ENCODE data around the gene CIRBP. TPM values are rescaled to one million over a fixed set of nuclear protein-coding genes. Genes with fewer than 3 reads are reported as not detected.

Gene CIRBP
- total RNA-seq, 1 experiment from 2014 or later: 318 TPM

GRCh38 chr19:1268226-1269064, 687 bp upstream of the CIRBP start:
- no peak for DNase-seq (ENCODE audit: low read depth in 1 of 2, low spot score in 2 of 2)
- H3K9me3 ChIP-seq (replicated peaks): no peaks in the 10 kb centered on the region
- H3K4me1 ChIP-seq (replicated peaks): peaks cover 56% of the 10 kb centered on the region
- no peak overlapping the region for H3K27ac ChIP-seq
- H3K4me3 ChIP-seq: no peak overlapping the region; the same call in 1 of the 2 replicates
- H3K36me3 ChIP-seq: peaks cover 43% of the 10 kb centered on the region
- no peaks in the 10 kb centered on the region for H3K27me3 ChIP-seq (replicated peaks)

GRCh38 chr19:1269478-1270212, 513 bp downstream of the CIRBP start:
- no peaks in the 10 kb centered on the region for H3K9me3 ChIP-seq (replicated peaks)
- peaks cover 55% of the 10 kb centered on the region for H3K36me3 ChIP-seq
- H3K27ac ChIP-seq: peak overlapping the region; percentile 84
- H3K27me3 ChIP-seq (replicated peaks): no peaks in the 10 kb centered on the region
- peak overlapping the region; percentile 82 for H3K4me3 ChIP-seq
- DNase-seq (ENCODE audit: low read depth in 1 of 2, low spot score in 2 of 2): peak; percentile 91 to 93
- peaks cover 56% of the 10 kb centered on the region for H3K4me1 ChIP-seq (replicated peaks)

- peaks cover 3% of the 10 kb centered on the region; the same call in 1 of the 2 replicates for H3K9me3 ChIP-seq (replicated peaks)
- H3K27me3 ChIP-seq (replicated peaks): no peaks in the 10 kb centered on the region
- H3K4me1 ChIP-seq (replicated peaks): peaks cover 56% of the 10 kb centered on the region
- DNase-seq (ENCODE audit: low read depth in 1 of 2, low spot score in 2 of 2): no peak
- H3K27ac ChIP-seq: peak overlapping the region; percentile 84
- H3K36me3 ChIP-seq: peaks cover 62% of the 10 kb centered on the region
- peak overlapping the region; percentile 82 for H3K4me3 ChIP-seq
Observed at GRCh38 chr19:1270213-1270853, 1.2 kb downstream of the CIRBP start.

- Histone ChIP-seq H3K36me3 (peaks cover 66% of the 10 kb centered on the region), H3K4me3 (no peak overlapping the region), H3K4me1 (replicated peaks) (peaks cover 56% of the 10 kb centered on the region), H3K9me3 (replicated peaks) (peaks cover 5% of the 10 kb centered on the region; the same call in 1 of the 2 replicates), H3K27ac (no peak overlapping the region), H3K27me3 (replicated peaks) (no peaks in the 10 kb centered on the region)
- DNase-seq (ENCODE audit: low read depth in 1 of 2, low spot score in 2 of 2): no peak
Observed at GRCh38 chr19:1270854-1271527, 1.9 kb downstream of the CIRBP start.

- no peak for DNase-seq (ENCODE audit: low read depth in 1 of 2, low spot score in 2 of 2)
- peaks cover 56% of the 10 kb centered on the region for H3K4me1 ChIP-seq (replicated peaks)
- peaks cover 69% of the 10 kb centered on the region for H3K36me3 ChIP-seq
- H3K9me3 ChIP-seq (replicated peaks): peaks cover 5% of the 10 kb centered on the region; the same call in 1 of the 2 replicates
- no peaks in the 10 kb centered on the region for H3K27me3 ChIP-seq (replicated peaks)
- H3K27ac ChIP-seq: no peak overlapping the region
- no peak overlapping the region for H3K4me3 ChIP-seq
Observed at GRCh38 chr19:1271528-1272422, 2.6 kb downstream of the CIRBP start.

- DNase-seq (ENCODE audit: low read depth in 1 of 2, low spot score in 2 of 2): no peak
- Histone ChIP-seq H3K36me3 (peaks cover 76% of the 10 kb centered on the region), H3K27ac (no peak overlapping the region), H3K4me1 (replicated peaks) (peaks cover 51% of the 10 kb centered on the region), H3K4me3 (no peak overlapping the region), H3K9me3 (replicated peaks) (peaks cover 5% of the 10 kb centered on the region; the same call in 1 of the 2 replicates), H3K27me3 (replicated peaks) (no peaks in the 10 kb centered on the region)
Observed at GRCh38 chr19:1272423-1273262, 3.5 kb downstream of the CIRBP start.

GRCh38 chr19:1273263-1274041, 4.3 kb downstream of the CIRBP start:
- H3K4me1 ChIP-seq (replicated peaks): peaks cover 51% of the 10 kb centered on the region
- no peaks in the 10 kb centered on the region for H3K27me3 ChIP-seq (replicated peaks)
- no peak overlapping the region for H3K4me3 ChIP-seq
- no peak overlapping the region for H3K27ac ChIP-seq
- DNase-seq (ENCODE audit: low read depth in 1 of 2, low spot score in 2 of 2): no peak
- peaks cover 80% of the 10 kb centered on the region for H3K36me3 ChIP-seq
- peaks cover 5% of the 10 kb centered on the region; the same call in 1 of the 2 replicates for H3K9me3 ChIP-seq (replicated peaks)

GRCh38 chr19:1274081-1274851, 5.1 kb downstream of the CIRBP start:
- H3K36me3 ChIP-seq: peaks cover 87% of the 10 kb centered on the region
- no peak overlapping the region; the same call in 1 of the 2 replicates for H3K4me3 ChIP-seq
- H3K27me3 ChIP-seq (replicated peaks): no peaks in the 10 kb centered on the region
- peaks cover 5% of the 10 kb centered on the region; the same call in 1 of the 2 replicates for H3K9me3 ChIP-seq (replicated peaks)
- no peak for DNase-seq (ENCODE audit: low read depth in 1 of 2, low spot score in 2 of 2)
- peaks cover 45% of the 10 kb centered on the region for H3K4me1 ChIP-seq (replicated peaks)
- H3K27ac ChIP-seq: no peak overlapping the region

GRCh38 chr19:1274852-1275259, 5.7 kb downstream of the CIRBP start:
- peak overlapping the region; percentile 90 for H3K4me3 ChIP-seq
- no peak for DNase-seq (ENCODE audit: low read depth in 1 of 2, low spot score in 2 of 2)
- peaks cover 5% of the 10 kb centered on the region; the same call in 1 of the 2 replicates for H3K9me3 ChIP-seq (replicated peaks)
- H3K36me3 ChIP-seq: peaks cover 87% of the 10 kb centered on the region
- H3K27me3 ChIP-seq (replicated peaks): no peaks in the 10 kb centered on the region
- peaks cover 39% of the 10 kb centered on the region for H3K4me1 ChIP-seq (replicated peaks)
- H3K27ac ChIP-seq: peak overlapping the region; percentile 94

- peak; percentile 92 to 97 for DNase-seq (ENCODE audit: low read depth in 1 of 2, low spot score in 2 of 2)
- peak within 1 kb of the TSS; percentile 94 for H3K27ac ChIP-seq
- H3K27me3 ChIP-seq (replicated peaks): no peaks in the 10 kb centered on the region
- peaks cover 34% of the 10 kb centered on the region for H3K4me1 ChIP-seq (replicated peaks)
- H3K36me3 ChIP-seq: peaks cover 85% of the 10 kb centered on the region
- H3K4me3 ChIP-seq: peak within 1 kb of the TSS; percentile 90
- H3K9me3 ChIP-seq (replicated peaks): peaks cover 5% of the 10 kb centered on the region; the same call in 1 of the 2 replicates
Observed at GRCh38 chr19:1275260-1275975, 6.3 kb downstream of the CIRBP start, which contains the start of gene FAM174C. Gene FAM174C, plus strand, starts transcription at chr19:1275530. Its CDS starts 20 bp downstream, at chr19:1275550.
